WTC11 (cell line): ENCODE results near the gene SDHB. TPM values are rescaled to one million over a fixed set of nuclear protein-coding genes. Genes with fewer than 3 reads are reported as not detected.

ENCODE experiments used
- ATAC-seq: fragments of 200-7000 bp; cut with Tn5 transposase; 2 replicates; pipeline ENCODE4 v1.10.0; 2021; ENCODE audit warnings: mild to moderate bottlenecking, moderate library complexity
- CTCF ChIA-PET: fragments of 300-600 bp; sonication (Branson Sonifier 250); formaldehyde crosslinking; loops from one replicate; lab custom pipeline; 2021; ENCODE audit warnings: antibody characterized with exemption; lab: Charles Lee
- POLR2A ChIA-PET: fragments of 350-600 bp; sonication (Branson Sonifier 250); formaldehyde crosslinking; loops from one replicate; lab custom pipeline; 2021; ENCODE audit warnings: antibody characterized with exemption; lab: Charles Lee
- DNase-seq: peaks from one replicate; pipeline ENCODE4 v3.0.0; 2021; ENCODE audit warnings: low spot score
- H3K27ac Mint-ChIP-seq: 2 replicates; pipeline ENCODE4 v1.8.0; 2021; ENCODE audit warnings: mixed read lengths
- H3K27me3 Mint-ChIP-seq: 2 replicates; pipeline ENCODE4 v1.8.0; 2021; ENCODE audit warnings: low read depth, mild to moderate bottlenecking, moderate library complexity, mixed read lengths
- H3K36me3 Mint-ChIP-seq: 2 replicates; pipeline ENCODE4 v1.8.0; 2021; ENCODE audit warnings: mixed read lengths
- H3K4me1 Mint-ChIP-seq: 2 replicates; pipeline ENCODE4 v1.8.0; 2022; ENCODE audit warnings: mixed read lengths
- H3K4me3 Mint-ChIP-seq: 2 replicates; pipeline ENCODE4 v1.8.0; 2021; ENCODE audit warnings: mild to moderate bottlenecking, moderate library complexity, mixed read lengths
- H3K9me3 Mint-ChIP-seq: 2 replicates; pipeline ENCODE4 v1.8.0; 2021; ENCODE audit warnings: mixed read lengths
- CBFB ChIP-seq: sonication (generic); formaldehyde crosslinking; IDR thresholded peaks from 2 replicates; pipeline ENCODE4 v1.8.1; 2022; ENCODE audit warnings: mild to moderate bottlenecking, low read depth, missing genetic modification reagents
- CREM ChIP-seq: sonication (generic); formaldehyde crosslinking; IDR thresholded peaks from 2 replicates; pipeline ENCODE4 v1.8.1; 2022; ENCODE audit warnings: mild to moderate bottlenecking, missing genetic modification reagents, moderate library complexity
- E2F5 ChIP-seq: sonication (generic); formaldehyde crosslinking; IDR thresholded peaks from 2 replicates; pipeline ENCODE4 v1.8.1; 2022; ENCODE audit warnings: mild to moderate bottlenecking, moderate library complexity, missing genetic modification reagents
- ESRRA ChIP-seq: sonication (generic); formaldehyde crosslinking; IDR thresholded peaks from 2 replicates; pipeline ENCODE4 v1.8.1; 2022; ENCODE audit warnings: mild to moderate bottlenecking, missing genetic modification reagents, borderline replicate concordance
- ETV6 ChIP-seq: sonication (generic); formaldehyde crosslinking; IDR thresholded peaks from 2 replicates; pipeline ENCODE4 v1.8.1; 2022; ENCODE audit warnings: mild to moderate bottlenecking, missing genetic modification reagents
- FOXK1 ChIP-seq: sonication (generic); formaldehyde crosslinking; IDR thresholded peaks from 2 replicates; pipeline ENCODE4 v1.8.0; 2022; ENCODE audit warnings: mild to moderate bottlenecking, moderate library complexity, missing genetic modification reagents
- FOXP4 ChIP-seq: sonication (generic); formaldehyde crosslinking; IDR thresholded peaks from 2 replicates; pipeline ENCODE4 v1.8.0; 2022; ENCODE audit warnings: mild to moderate bottlenecking, missing genetic modification reagents
- GTF2I ChIP-seq: fragments of 250-450 bp; sonication (Bioruptor Pico); conservative IDR thresholded peaks from 2 replicates; pipeline ENCODE4 v1.4.0; 2021; ENCODE audit warnings: mild to moderate bottlenecking
- KAT7 ChIP-seq: sonication (generic); formaldehyde crosslinking; IDR thresholded peaks from 2 replicates; pipeline ENCODE4 v1.8.1; 2023; ENCODE audit warnings: missing genetic modification reagents, mild to moderate bottlenecking, borderline replicate concordance
- MAX ChIP-seq: sonication (generic); formaldehyde crosslinking; IDR thresholded peaks from 2 replicates; pipeline ENCODE4 v1.8.0; 2022; ENCODE audit warnings: mild to moderate bottlenecking, missing genetic modification reagents
- MYBL2 ChIP-seq: sonication (generic); formaldehyde crosslinking; IDR thresholded peaks from 2 replicates; pipeline ENCODE4 v1.8.1; 2023; ENCODE audit warnings: mild to moderate bottlenecking, moderate library complexity, missing genetic modification reagents
- NR2C2 ChIP-seq: sonication (generic); formaldehyde crosslinking; IDR thresholded peaks from 2 replicates; pipeline ENCODE4 v1.8.0; 2022; ENCODE audit warnings: mild to moderate bottlenecking, missing genetic modification reagents
- PRDM15 ChIP-seq: sonication (generic); formaldehyde crosslinking; IDR thresholded peaks from 2 replicates; pipeline ENCODE4 v1.8.0; 2022; ENCODE audit warnings: missing genetic modification reagents
- SP1 ChIP-seq: sonication (generic); formaldehyde crosslinking; conservative IDR thresholded peaks from 2 replicates; pipeline ENCODE4 v1.8.1; 2022; ENCODE audit warnings: missing genetic modification reagents
- STAT6 ChIP-seq: sonication (generic); formaldehyde crosslinking; conservative IDR thresholded peaks from 2 replicates; pipeline ENCODE4 v1.8.1; 2023; ENCODE audit warnings: mild to moderate bottlenecking, low read depth, missing genetic modification reagents, moderate library complexity
- TCF7 ChIP-seq: sonication (generic); formaldehyde crosslinking; IDR thresholded peaks from 2 replicates; pipeline ENCODE4 v1.8.0; 2022; ENCODE audit warnings: mild to moderate bottlenecking, low read depth, missing genetic modification reagents, moderate library complexity
- TEAD1 ChIP-seq: sonication (generic); formaldehyde crosslinking; IDR thresholded peaks from 2 replicates; pipeline ENCODE4 v1.8.0; 2022; ENCODE audit warnings: mild to moderate bottlenecking, missing genetic modification reagents
- ZNF121 ChIP-seq: sonication (generic); formaldehyde crosslinking; IDR thresholded peaks from 2 replicates; pipeline ENCODE4 v1.8.0; 2023; ENCODE audit warnings: missing genetic modification reagents
- ZNF219 ChIP-seq: sonication (generic); formaldehyde crosslinking; IDR thresholded peaks from 2 replicates; pipeline ENCODE4 v1.8.0; 2023; ENCODE audit warnings: missing genetic modification reagents, mild to moderate bottlenecking, borderline replicate concordance
- ZNF512 ChIP-seq: sonication (generic); formaldehyde crosslinking; IDR thresholded peaks from 2 replicates; pipeline ENCODE4 v1.8.1; 2022; ENCODE audit warnings: missing genetic modification reagents, borderline replicate concordance
- total RNA-seq: library from RNA; stranded (reverse); gene quantifications from 3 replicates; pipeline ENCODE4 v1.2.3, GENCODE V29; 2021

The SDHB gene
- total RNA-seq, 1 experiment from 2014 or later, result 89.5 TPM

- DNase-seq (peak; percentile 94), ATAC-seq (peak; percentile 85)
- Mint-ChIP-seq H3K27me3 (no peaks in the 10 kb centered on the region), H3K36me3 (no peaks in the 10 kb centered on the region), H3K4me1 (peaks cover 73% of the 10 kb centered on the region), H3K4me3 (peak within 1 kb of the TSS; percentile 85), H3K9me3 (no peaks in the 10 kb centered on the region), H3K27ac (peak within 1 kb of the TSS; percentile 84)
- TF ChIP-seq PRDM15 (peak; percentile 98), CREM (0 out of 2 replicates have a peak, but pooled peaks have one; percentile 26), ZNF219 (CRISPR knock-in tag) (peak; percentile 73; the same call in 1 of the 2 replicates), KAT7 (CRISPR knock-in tag) (0 out of 2 replicates have a peak, but pooled peaks have one; percentile 38), MYBL2 (CRISPR knock-in tag) (0 out of 2 replicates have a peak, but pooled peaks have one; percentile 19), SP1 (CRISPR knock-in tag) (peak; percentile 88), ETV6 (CRISPR knock-in tag) (peak; percentile 22; the same call in 1 of the 2 replicates), FOXK1 (peak; percentile 50; the same call in 1 of the 2 replicates), STAT6 (CRISPR knock-in tag) (peak; percentile 70; the same call in 1 of the 2 replicates), ZNF512 (CRISPR knock-in tag) (no peak), GTF2I (CRISPR knock-in tag) (no peak), FOXP4 (CRISPR knock-in tag) (0 out of 2 replicates have a peak, but pooled peaks have one; percentile 20), MAX (CRISPR knock-in tag) (peak; percentile 50; the same call in 1 of the 2 replicates), ZNF121 (CRISPR knock-in tag) (peak; percentile 74; the same call in 1 of the 2 replicates), NR2C2 (CRISPR knock-in tag) (no peak), E2F5 (CRISPR knock-in tag) (peak; percentile 76), CBFB (CRISPR knock-in tag) (no peak), TEAD1 (CRISPR knock-in tag) (0 out of 2 replicates have a peak, but pooled peaks have one; percentile 3), ESRRA (CRISPR knock-in tag) (no peak), TCF7 (CRISPR knock-in tag) (0 out of 2 replicates have a peak, but pooled peaks have one; percentile 4)
- POLR2A ChIA-PET, result interaction anchor here (1.0 kb wide), 1 partner anchor 17 kb away, joined by 3 read pairs; no protein-coding TSS in a partner anchor
- CTCF ChIA-PET, result interaction anchor here (0.6 to 3.2 kb wide), 7 partner anchors 12 to 212 kb away, joined by 3 to 19 read pairs (median 4); no protein-coding TSS in a partner anchor
These were observed 42.2 kb downstream of the SDHB start, which contains the start of gene ATP13A2 for GRCh38 chr1:17011439-17012307. ATP13A2 (minus strand) TSS chr1:17011928; CDS start chr1:17011738, 190 bp downstream.
